CD4-positive, alpha-beta T cell treated with Interleukin-2 at 100 ng/mL for 4 hours (primary cell): ENCODE measurements around the gene INPP5A.

Source experiments
- DNase-seq: peaks from one replicate; pipeline ENCODE4 v3.0.0-alpha.2; 2020; ENCODE audit warnings: low spot score

Gene INPP5A

GRCh38 chr10:132802048-132802447 is 264.5 kb downstream of the INPP5A start:
- no peak for DNase-seq

GRCh38 chr10:132802694-132803320 is 265.2 kb downstream of the INPP5A start:
- DNase-seq, result no peak

- DNase-seq, result no peak
These were observed 266.0 kb downstream of the INPP5A start for GRCh38 chr10:132803416-132804210.

- no peak for DNase-seq
These were observed 266.7 kb downstream of the INPP5A start for GRCh38 chr10:132804287-132804686.

- DNase-seq, result no peak
These were observed 267.3 kb downstream of the INPP5A start for GRCh38 chr10:132804785-132805426.

GRCh38 chr10:132805599-132805998 is 268.0 kb downstream of the INPP5A start:
- DNase-seq, result no peak

- DNase-seq, result no peak
These were observed 268.5 kb downstream of the INPP5A start for GRCh38 chr10:132806110-132806509.

- DNase-seq, result no peak
These were observed 269.0 kb downstream of the INPP5A start for GRCh38 chr10:132806561-132807003.

- DNase-seq, result no peak
These were observed 270.0 kb downstream of the INPP5A start for GRCh38 chr10:132807621-132808049.

GRCh38 chr10:132808383-132809231 is 271.0 kb downstream of the INPP5A start:
- DNase-seq, result no peak

- DNase-seq, result no peak
These were observed 271.9 kb downstream of the INPP5A start for GRCh38 chr10:132809232-132810140.

- no peak for DNase-seq
These were observed 272.7 kb downstream of the INPP5A start for GRCh38 chr10:132810141-132810806.

- no peak for DNase-seq
These were observed 273.5 kb downstream of the INPP5A start for GRCh38 chr10:132810807-132811700.

GRCh38 chr10:132811891-132812481 is 274.4 kb downstream of the INPP5A start:
- DNase-seq, result no peak

GRCh38 chr10:132812520-132812919 is 274.9 kb downstream of the INPP5A start:
- no peak for DNase-seq

GRCh38 chr10:132813001-132813401 is 275.4 kb downstream of the INPP5A start:
- no peak for DNase-seq

- no peak for DNase-seq
These were observed 276.2 kb downstream of the INPP5A start for GRCh38 chr10:132813560-132814468.

- DNase-seq, result no peak
These were observed 276.9 kb downstream of the INPP5A start for GRCh38 chr10:132814469-132814856.
